ENCODE measurements around the gene CPNE4.

The CPNE4 gene

GRCh38 chr3:131868203-131868602, 166.6 kb downstream of the CPNE4 start:
- DNase-seq: no peak

GRCh38 chr3:131856171-131856570, 178.6 kb downstream of the CPNE4 start:
- no peak for DNase-seq

GRCh38 chr3:131850223-131850622, 184.6 kb downstream of the CPNE4 start:
- no peak for DNase-seq

DNA sequence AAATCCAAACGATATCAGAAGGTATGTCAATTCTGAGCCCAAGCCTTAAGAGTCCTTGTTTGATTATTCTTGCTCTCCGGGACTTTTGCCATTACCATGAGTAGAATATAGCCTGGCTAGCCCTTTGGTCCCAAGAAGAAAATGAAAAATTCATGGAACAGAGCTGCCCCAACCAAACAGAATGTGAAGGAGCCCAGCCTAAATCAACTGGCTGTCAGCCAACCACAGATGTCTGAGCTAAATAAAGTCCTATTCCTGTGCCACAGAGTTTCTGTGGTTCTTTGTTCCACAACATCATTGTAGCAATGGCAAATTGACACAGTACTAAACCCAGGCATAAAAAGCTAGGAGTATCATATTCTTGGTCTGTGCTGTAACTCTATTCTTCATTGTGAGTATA, 185.2 kb downstream of the CPNE4 start:
- no peak for DNase-seq

DNA sequence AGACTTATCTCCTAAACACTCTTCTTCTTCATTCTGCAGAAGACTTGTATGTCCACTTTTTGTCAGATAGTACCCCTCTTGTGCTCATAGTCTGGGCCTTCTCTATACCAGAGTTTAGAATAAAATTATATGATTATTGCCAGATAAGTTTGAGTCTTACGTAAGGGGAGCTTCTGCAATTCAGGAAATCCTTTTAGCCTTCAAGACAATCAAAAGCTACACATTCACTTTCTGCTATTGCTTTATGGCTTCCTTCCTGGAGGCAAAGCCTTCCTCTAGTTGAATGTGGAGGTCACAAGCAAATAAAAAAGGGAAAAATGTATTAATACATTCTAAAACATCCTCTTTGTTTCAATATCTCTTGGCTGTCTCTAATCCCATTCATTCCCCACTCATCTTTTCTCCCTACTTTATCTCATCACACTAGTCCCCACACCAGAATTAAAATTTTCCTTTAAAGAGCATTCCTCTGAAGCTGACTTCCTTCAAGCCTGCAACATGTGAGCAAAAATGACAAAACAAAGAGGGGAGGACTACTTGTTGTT, 186.8 kb downstream of the CPNE4 start:
- DNase-seq: no peak

- no peak for DNase-seq
These were observed 188.4 kb downstream of the CPNE4 start for GRCh38 chr3:131846296-131846924.

GRCh38 chr3:131843174-131843573, 191.6 kb downstream of the CPNE4 start:
- no peak for DNase-seq

- no peak for DNase-seq
These were observed 194.5 kb downstream of the CPNE4 start for GRCh38 chr3:131840156-131840797.

- DNase-seq: no peak
These were observed 198.9 kb downstream of the CPNE4 start for GRCh38 chr3:131835906-131836305.

DNA sequence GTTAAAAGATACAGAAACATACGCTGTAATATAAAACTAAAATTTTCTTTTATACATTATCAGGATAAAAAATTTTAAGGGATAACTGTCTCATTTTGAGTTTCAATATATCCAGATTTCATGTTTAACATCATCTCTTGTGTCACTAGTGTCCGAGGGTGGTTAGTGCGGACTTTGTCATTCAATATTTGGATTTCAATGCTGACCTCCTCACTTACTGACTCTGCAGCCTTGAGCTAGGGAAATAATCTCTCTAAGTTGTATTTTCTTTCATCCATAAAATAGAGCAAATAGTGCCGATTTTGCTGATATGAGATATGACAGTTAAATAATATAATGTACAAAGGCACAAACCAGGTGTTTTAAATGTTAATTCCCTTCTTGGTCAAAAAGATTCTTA, 203.2 kb downstream of the CPNE4 start:
- no peak for DNase-seq

GRCh38 chr3:131821191-131821762, 213.5 kb downstream of the CPNE4 start:
- DNase-seq: no peak

DNA sequence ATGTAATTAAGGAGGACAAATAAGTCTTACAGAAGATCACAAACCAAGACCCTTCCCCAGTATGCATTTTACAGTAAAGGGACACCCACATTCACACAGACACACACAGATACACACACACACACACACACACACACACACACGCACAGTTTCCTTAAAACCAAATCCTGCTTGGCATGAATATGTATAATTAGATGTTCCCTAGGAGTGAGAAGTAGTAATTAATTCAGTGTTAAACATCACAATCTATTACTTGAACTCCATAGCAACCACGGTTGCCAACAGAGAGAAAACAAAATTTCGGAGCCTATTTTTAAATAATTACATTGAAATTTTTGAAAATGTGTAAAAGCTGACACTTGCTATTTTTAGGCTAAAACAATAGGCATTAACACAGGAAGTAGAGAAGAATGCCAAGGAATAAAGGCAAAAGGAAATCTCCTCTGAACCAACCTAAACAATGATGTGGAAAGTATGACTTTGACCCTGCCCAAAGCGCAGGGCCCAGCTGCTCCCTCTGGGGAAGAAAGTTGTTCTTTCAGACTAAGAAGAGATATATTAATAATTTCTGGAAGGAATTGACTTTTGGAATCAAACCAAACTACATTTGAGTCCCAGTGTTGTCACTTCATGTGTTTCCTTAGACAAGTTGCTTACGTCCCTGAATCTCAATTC, 215.3 kb downstream of the CPNE4 start:
- DNase-seq: no peak

DNA sequence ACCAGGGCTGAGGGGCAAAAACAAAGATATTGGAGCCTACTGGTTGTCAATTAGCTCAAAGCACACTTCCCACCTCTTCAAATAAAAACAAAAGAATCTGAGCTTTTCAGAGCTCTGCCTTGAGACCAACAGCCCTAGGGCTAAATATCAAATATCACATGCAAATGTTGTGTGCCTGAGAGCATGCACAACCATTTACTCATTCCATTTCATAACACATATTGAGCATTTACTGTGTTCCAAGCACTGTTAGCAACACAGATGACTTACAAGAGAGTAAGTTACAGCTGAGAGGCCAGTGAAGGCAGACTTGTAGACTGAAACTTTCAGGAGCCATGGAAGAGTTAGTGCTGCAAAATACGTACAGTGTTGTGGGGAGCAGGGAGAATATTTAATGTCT, 222.4 kb downstream of the CPNE4 start:
- no peak for DNase-seq

DNA sequence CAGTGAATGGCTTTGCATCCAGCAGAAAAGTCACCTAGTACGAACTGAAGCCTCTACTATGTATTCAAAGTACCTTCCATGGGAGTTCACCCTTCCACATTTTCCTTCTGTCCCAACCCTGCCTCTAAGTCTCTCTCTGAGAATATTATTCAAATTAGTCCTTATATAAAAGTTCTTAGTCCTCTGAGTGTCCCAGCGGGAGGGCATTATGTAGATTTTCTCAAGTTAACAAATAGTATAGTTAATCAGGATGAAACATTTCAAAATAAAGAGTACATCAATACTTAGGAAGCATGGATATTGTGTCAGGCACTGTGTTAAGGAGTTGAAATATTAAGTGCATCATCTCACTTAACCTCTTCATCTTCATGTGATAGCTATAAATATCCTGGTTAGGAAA, 223.3 kb downstream of the CPNE4 start:
- DNase-seq: no peak

DNA sequence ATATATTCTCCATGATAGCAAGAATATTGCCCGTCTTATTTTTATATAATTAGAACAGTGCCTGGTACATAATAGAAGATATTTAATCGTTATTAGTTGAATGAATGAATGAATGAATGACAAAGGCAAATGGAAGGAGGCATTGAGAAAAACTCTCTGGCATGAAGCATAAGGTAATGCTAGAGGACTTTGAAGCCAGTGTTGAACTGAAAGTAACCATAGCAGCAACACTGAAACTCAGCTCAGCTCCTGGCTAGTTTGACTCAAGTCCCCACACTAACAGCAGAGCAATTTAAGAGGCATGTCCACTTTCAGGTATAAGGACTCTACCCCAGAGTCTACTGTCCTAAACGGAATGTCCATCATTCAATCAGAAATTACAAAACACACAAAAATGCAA, 227.0 kb downstream of the CPNE4 start:
- no peak for DNase-seq

DNA sequence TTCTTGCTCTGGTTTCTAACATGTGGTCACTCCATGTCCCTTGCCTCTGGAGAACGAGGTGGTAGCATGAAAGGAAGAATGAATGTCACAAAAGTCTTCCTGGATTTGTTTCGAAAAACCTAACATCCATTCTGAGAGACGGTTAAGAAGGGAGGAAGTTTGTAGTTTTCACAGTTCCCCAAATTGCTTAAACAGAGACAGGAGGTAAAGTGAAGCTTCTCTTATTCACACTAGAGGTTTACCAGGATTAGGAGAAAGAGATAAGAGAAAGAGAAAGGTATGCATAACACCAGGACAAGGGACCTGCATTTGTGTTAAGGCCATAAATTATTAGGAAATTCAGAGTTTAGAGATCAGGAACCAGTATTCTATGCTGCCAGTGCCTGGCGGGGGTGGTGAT, 228.1 kb downstream of the CPNE4 start:
- no peak for DNase-seq

DNA sequence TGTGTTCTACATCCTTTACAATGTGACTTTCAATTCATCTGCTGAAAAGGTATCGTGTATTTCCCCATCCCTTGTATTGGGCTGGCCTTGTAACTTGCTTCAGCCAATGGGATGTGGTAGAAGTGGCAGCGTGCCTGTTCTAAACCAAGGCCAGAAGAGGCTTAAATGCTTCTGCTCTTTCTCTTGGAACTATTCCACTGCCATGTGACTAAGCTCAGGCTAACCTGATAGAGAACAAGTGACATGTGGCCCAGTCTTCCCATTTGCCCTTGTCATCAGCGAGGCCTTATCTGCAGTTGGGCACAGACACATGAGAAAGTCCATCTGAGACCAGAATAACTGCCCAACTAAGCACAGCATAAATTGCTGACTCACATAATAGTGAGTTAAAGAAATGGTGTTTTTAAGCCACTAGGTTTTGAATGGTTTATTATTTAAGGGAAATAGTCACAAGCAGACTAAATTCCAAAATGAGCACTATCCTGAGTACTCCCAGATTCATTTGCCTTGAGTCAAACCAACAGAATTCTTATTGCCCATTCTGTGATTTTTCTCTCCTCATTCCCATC, 230.2 kb downstream of the CPNE4 start:
- DNase-seq: no peak

- DNase-seq: no peak
These were observed 231.7 kb downstream of the CPNE4 start for GRCh38 chr3:131803113-131803512.

DNA sequence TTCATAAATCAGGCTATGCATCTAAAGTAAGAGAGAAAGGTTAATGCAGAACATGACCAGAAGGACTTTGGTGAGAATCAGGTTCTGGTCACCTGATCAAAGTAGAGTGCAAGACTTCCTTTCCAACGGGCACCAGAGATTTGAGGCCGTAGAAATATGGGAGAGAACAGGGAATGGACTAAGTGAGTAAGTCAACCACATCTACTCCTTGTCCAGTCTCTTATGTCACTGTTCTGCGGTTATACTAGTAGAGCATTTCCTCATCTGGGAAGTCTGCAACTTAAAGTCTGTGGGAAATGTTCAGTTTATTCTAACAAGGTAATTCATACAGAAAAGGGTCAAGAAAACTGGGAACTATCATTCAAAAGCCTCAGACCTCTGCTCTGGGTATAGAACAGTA, 232.8 kb downstream of the CPNE4 start:
- no peak for DNase-seq

DNA sequence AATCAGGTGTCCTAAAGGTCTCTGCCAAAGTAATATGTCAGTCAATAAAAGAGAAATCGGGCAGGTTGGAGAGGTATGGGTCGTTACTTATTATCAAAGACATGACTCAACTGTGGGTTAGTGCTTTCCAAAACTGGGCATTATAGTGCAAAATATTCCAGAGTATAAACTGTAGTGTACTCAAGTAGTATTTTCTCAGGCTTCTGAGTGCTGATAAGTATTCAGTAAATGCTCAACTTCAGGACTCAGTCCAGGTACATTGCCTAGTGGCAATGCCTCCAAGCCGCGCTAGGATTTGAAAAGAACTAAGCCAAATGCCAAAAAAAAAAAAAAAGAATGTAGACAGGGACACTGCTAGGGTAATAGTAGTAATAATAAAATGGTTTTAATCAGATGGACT, 233.2 kb downstream of the CPNE4 start:
- DNase-seq: no peak

DNA sequence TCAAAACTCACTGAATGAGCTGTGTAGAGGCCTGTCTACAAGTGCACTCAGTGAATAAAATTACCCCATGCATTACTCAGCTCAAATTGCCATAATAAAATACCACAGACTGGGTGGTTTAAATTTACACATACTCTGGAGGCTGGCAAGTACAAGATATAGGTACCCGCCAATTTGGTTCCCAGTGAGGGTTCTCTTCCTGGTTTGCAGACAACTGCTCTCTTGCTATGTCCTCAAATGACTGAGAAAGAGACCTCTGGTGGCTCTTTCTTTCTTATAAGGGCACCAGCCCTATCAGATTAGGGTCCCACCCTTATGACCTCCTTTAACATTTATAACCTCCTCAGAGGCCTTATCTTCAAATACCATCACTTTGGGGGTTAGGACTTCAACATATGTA, 237.0 kb downstream of the CPNE4 start:
- DNase-seq: no peak

DNA sequence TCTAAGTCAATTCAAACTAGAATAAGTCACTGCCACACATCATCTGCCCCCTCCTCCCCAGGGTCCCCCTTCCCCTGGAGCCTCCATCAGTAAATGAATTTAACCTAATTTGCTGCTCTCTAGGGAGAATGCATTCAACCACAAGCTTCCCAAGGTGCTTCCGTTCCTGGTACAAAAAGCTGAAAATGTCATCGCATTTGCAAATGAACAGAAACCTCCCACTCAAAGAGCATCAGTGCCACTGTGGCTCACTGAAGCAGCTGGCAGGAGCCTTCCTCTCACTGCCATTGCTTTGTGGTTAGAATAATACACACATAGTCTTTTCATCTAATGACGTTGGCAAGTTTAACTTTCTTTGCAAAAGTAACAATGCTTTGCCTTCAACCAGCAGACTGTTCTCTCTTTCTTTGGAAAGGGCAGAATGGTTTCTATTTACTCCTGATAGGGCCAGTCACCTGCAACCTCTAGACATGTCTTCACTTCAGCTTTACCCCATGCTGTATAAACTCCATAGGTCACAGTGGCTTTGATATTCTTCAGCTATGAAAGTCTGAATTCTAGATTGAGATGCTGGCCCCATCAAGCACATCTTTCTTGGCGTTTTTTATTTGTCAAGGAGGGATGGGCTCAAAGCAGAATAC, 238.1 kb downstream of the CPNE4 start:
- DNase-seq: no peak

DNA sequence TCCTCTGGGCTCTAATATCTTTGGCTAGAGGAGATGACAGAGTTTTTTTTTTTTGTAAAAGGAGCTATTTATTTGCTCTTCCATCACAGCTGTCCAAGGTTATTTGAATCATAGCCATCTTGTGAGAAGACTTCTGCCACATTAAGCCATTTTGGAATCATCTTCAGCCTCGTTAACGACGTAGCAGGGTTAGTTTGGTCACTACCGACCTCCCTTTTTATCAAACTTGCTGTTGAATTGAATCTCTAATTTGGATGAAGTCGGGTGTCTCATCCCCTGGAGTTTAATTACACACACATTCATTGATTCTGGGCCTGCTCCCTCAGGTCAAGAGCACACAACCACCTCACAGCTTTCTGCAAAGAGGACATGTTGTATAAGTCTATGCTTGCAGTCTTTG, 238.7 kb downstream of the CPNE4 start:
- DNase-seq: no peak

Measured in NCI-H345 (cell line).